ENCODE data around the gene CERS2. TPM values are rescaled to one million over a fixed set of nuclear protein-coding genes. Genes with fewer than 3 reads are reported as not detected.

The CERS2 gene
- total and polyA plus RNA-seq, 2 of the 13 experiments (the other 11 are each of a cell fraction or from before 2014, with no cell fraction given): 269 to 298 TPM

DNA sequence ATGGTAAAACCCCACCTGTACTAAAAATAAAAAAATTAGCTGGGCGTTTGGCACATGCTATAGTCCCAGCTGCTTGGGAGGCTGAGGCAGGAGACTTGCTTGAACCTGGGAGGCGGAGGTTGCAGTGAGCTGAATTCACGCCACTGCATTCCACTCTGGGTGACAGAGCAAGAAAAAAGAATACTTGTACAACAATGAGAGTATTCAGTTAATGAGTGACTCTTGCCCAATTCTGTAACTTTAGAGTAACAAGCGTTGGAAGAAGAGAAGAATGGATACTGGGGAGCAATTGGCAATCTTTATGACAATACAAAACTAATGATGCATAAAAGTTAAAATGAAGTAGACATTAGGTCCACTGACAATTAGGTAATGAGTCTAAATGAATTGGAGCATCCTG, 18.0 kb upstream of the CERS2 start:
- Histone ChIP-seq H3K27me3 (ENCODE audit: control insufficient read depth in 1 of 2, insufficient read depth in 2 of 2, low read length in 2 of 2) (no peaks in the 10 kb centered on the region), H3K9ac (ENCODE audit: insufficient read depth, low read depth, low read length) (no peak overlapping the region), H4K20me1 (ENCODE audit: insufficient read depth, low read length) (no peaks in the 10 kb centered on the region), H2AFZ (ENCODE audit: low read length) (no peak overlapping the region), H3K36me3 (replicated peaks in 1 of 2; ENCODE audit: control insufficient read depth in 1 of 2, insufficient read depth in 2 of 2, low read length in 2 of 2) (peaks cover 6% of the 10 kb centered on the region in 2 experiments; a peak in 3 of 5 replicates), H3K4me3 (replicated peaks in 1 of 3; ENCODE audit: insufficient read depth in 1 of 3, low read depth in 2 of 3, low read length in 3 of 3) (no peak overlapping the region), H3K79me2 (ENCODE audit: insufficient read depth, low read length) (no peaks in the 10 kb centered on the region), H3K9me3 (ENCODE audit: low read length) (no peaks in the 10 kb centered on the region), H3K4me2 (ENCODE audit: low read depth, low read length) (no peak overlapping the region), H3K4me1 (ENCODE audit: insufficient read depth, low read length) (peaks cover 11% of the 10 kb centered on the region), H3K27ac (ENCODE audit: extremely low read length, insufficient read depth, low read length) (no peak overlapping the region)
- in situ Hi-C loops (cut with HindIII; ENCODE audit: extremely low pct_ligation_motif_present, low pct_unique_long_range_greater_than_20kb): no loop called here
- 88% methylated on average over 4 of the region's 4 CpGs for WGBS (ENCODE audit: low lambda C conversion rate)
- FAIRE-seq: peak; percentile 44
- no peak for DNase-seq (ENCODE audit: low spot score)
- intact Hi-C loops (cut with micrococcal nuclease; ENCODE audit: unreplicated experiment): no loop called here
- no TSS peak for BruUV-seq (replicated peaks)
- TF ChIP-seq SMAD9 (CRISPR knock-in tag; IDR thresholded peaks at IDR 0.05): no peak
- TF ChIP-seq ATF7-NPFF (CRISPR knock-in tag; IDR thresholded peaks at IDR 0.05; ENCODE audit: low read depth): no peak
- TF ChIP-seq RFXANK (CRISPR knock-in tag; IDR thresholded peaks at IDR 0.05): no peak
- TF ChIP-seq TAF1 (CRISPR knock-in tag; IDR thresholded peaks at IDR 0.05): no peak
- TF ChIP-seq ZNF281 (CRISPR knock-in tag; IDR thresholded peaks at IDR 0.05; ENCODE audit: borderline replicate concordance): no peak
- TF ChIP-seq CBX2 (IDR thresholded peaks at IDR 0.05; ENCODE audit: low read depth, low read length): no peak
- TF ChIP-seq CBX2 (CRISPR knock-in tag; IDR thresholded peaks at IDR 0.05; ENCODE audit: low read depth): no peak
- TF ChIP-seq IKZF4 (CRISPR knock-in tag; IDR thresholded peaks at IDR 0.05; ENCODE audit: borderline replicate concordance, low read depth, not compliant biosample characterization): no peak
- no peak for TF ChIP-seq ZNF557 (CRISPR knock-in tag; IDR thresholded peaks at IDR 0.05)
- no peak for TF ChIP-seq ZNF781 (CRISPR knock-in tag; IDR thresholded peaks at IDR 0.05; ENCODE audit: borderline replicate concordance, not compliant biosample characterization)
- TF ChIP-seq ZNF552 (CRISPR knock-in tag; IDR thresholded peaks at IDR 0.05; ENCODE audit: borderline replicate concordance): no peak
- ChIA-PET CTCF (ENCODE audit: low intra/inter-chr PET ratio, low total read pairs) (interaction anchor here (1.3 kb wide), 1 partner anchor 13 kb away, joined by 7 read pairs; no protein-coding TSS in a partner anchor), POLR2A (interaction anchor here (1.3 kb wide), 1 partner anchor 11 kb away, joined by 11 read pairs; the partner anchor contains the start of gene ANXA9)
- ATAC-seq: no peak
